HEK293 (cell line): ENCODE measurements around the gene ACVR1.

Experiments used
- CTCF ChIA-PET: fragments of 350-600 bp; formaldehyde crosslinking; extraction: SDS; loops from one replicate; lab custom pipeline; 2021; ENCODE audit warnings: antibody characterized with exemption; lab: Yijun Ruan, JAX
- POLR2A ChIA-PET: fragments of 300-600 bp; formaldehyde crosslinking; extraction: SDS; loops from one replicate; lab custom pipeline; 2020; ENCODE audit warnings: antibody characterized with exemption, inconsistent platforms; lab: Yijun Ruan, JAX
- H3K27ac ChIP-seq: fragments of 200-500 bp; sonication (Bioruptor generic); 2 replicates; pipeline ENCODE4 v1.5.1; 2014; ENCODE audit warnings: low read depth, low read length, control low read depth, inconsistent platforms; ENCODE audit errors: extremely low read depth
- H3K36me3 ChIP-seq, 2 experiments: fragments of 200-500 bp in 1 of 2; sonication (Bioruptor generic) in 1 of 2; 1 replicate in 1 of 2; 2 replicates in 1 of 2; pipeline ENCODE4 v1.5.1; 2014 to 2017; ENCODE audit warnings: inconsistent platforms in 2 of 2, low read length in 2 of 2; ENCODE audit not compliant: control insufficient read depth in 2 of 2, insufficient read depth in 1 of 2
- H3K4me1 ChIP-seq: fragments of 200-500 bp; sonication (Bioruptor generic); 2 replicates; pipeline ENCODE4 v1.5.1; 2014; ENCODE audit warnings: mild to moderate bottlenecking, low read length, inconsistent platforms; ENCODE audit not compliant: control insufficient read depth, insufficient read depth
- H3K4me3 ChIP-seq: 2 replicates; pipeline ENCODE4 v1.5.1; 2011; ENCODE audit warnings: low read depth, mild to moderate bottlenecking, control low read depth, low read length, moderate library complexity
- H3K9me3 ChIP-seq: fragments of 200-500 bp; sonication (Bioruptor generic); 2 replicates; pipeline ENCODE4 v1.5.1; 2014; ENCODE audit warnings: low read depth, low read length, inconsistent platforms; ENCODE audit not compliant: control insufficient read depth, insufficient read depth
- HIC1 ChIP-seq: fragments of 450-650 bp; formaldehyde crosslinking; IDR thresholded peaks from 2 replicates; pipeline ENCODE4 v1.5.1; 2016; ENCODE audit warnings: missing biosample characterization, missing genetic modification characterization
- HOXD13 ChIP-seq: sonication (generic); formaldehyde crosslinking; IDR thresholded peaks from 2 replicates; pipeline ENCODE4 v1.8.0; 2022; ENCODE audit warnings: missing genetic modification reagents, borderline replicate concordance
- TRIM28 ChIP-seq: IDR thresholded peaks from 2 replicates; pipeline ENCODE4 v1.6.1; 2011; ENCODE audit warnings: low read length, control low read depth, borderline replicate concordance
- YY1 ChIP-seq: fragments of 450-650 bp; formaldehyde crosslinking; IDR thresholded peaks from 2 replicates; pipeline ENCODE4 v1.5.1; 2018; ENCODE audit warnings: missing biosample characterization, missing genetic modification characterization
- ZBTB10 ChIP-seq: fragments of 450-650 bp; formaldehyde crosslinking; IDR thresholded peaks from 2 replicates; pipeline ENCODE4 v1.5.1; 2016; ENCODE audit warnings: missing biosample characterization, missing genetic modification characterization
- ZBTB17 ChIP-seq: fragments of 450-650 bp; formaldehyde crosslinking; IDR thresholded peaks from 2 replicates; pipeline ENCODE4 v1.5.1; 2016; ENCODE audit warnings: missing biosample characterization, missing genetic modification characterization
- ZBTB48 ChIP-seq: fragments of 450-650 bp; formaldehyde crosslinking; IDR thresholded peaks from 2 replicates; pipeline ENCODE4 v1.5.1; 2016; ENCODE audit warnings: missing biosample characterization, missing genetic modification characterization
- ZNF169 ChIP-seq: fragments of 450-650 bp; formaldehyde crosslinking; IDR thresholded peaks from 2 replicates; pipeline ENCODE4 v1.5.1; 2016; ENCODE audit warnings: missing biosample characterization, missing genetic modification characterization
- ZNF311 ChIP-seq: fragments of 450-650 bp; formaldehyde crosslinking; IDR thresholded peaks from 2 replicates; pipeline ENCODE4 v1.5.1; 2017; ENCODE audit warnings: missing biosample characterization, missing genetic modification characterization, borderline replicate concordance
- ZNF341 ChIP-seq: fragments of 450-650 bp; formaldehyde crosslinking; IDR thresholded peaks from 2 replicates; pipeline ENCODE4; 2016; ENCODE audit warnings: low read depth, missing biosample characterization, missing genetic modification characterization
- ZNF350 ChIP-seq: fragments of 450-650 bp; formaldehyde crosslinking; IDR thresholded peaks from 2 replicates; pipeline ENCODE4 v1.5.0; 2017; ENCODE audit warnings: missing biosample characterization, mild to moderate bottlenecking, missing genetic modification characterization
- ZNF394 ChIP-seq: fragments of 450-650 bp; formaldehyde crosslinking; IDR thresholded peaks from 2 replicates; pipeline ENCODE4 v1.5.1; 2016; ENCODE audit warnings: missing biosample characterization, missing genetic modification characterization, mild to moderate bottlenecking, moderate library complexity, borderline replicate concordance
- ZNF433 ChIP-seq: fragments of 450-650 bp; formaldehyde crosslinking; IDR thresholded peaks from 2 replicates; pipeline ENCODE4 v1.5.1; 2016; ENCODE audit warnings: missing biosample characterization, missing genetic modification characterization, low read depth
- ZNF48 ChIP-seq: fragments of 450-650 bp; formaldehyde crosslinking; IDR thresholded peaks from 2 replicates; pipeline ENCODE4 v1.5.1; 2016; ENCODE audit warnings: missing biosample characterization, missing genetic modification characterization
- ZNF621 ChIP-seq: fragments of 450-650 bp; formaldehyde crosslinking; IDR thresholded peaks from 2 replicates; pipeline ENCODE4 v1.5.1; 2017; ENCODE audit warnings: missing biosample characterization, missing genetic modification characterization
- ZNF639 ChIP-seq: fragments of 450-650 bp; formaldehyde crosslinking; IDR thresholded peaks from 2 replicates; pipeline ENCODE4 v1.5.1; 2016; ENCODE audit warnings: missing biosample characterization, missing genetic modification characterization
- ZNF654 ChIP-seq: fragments of 450-650 bp; formaldehyde crosslinking; IDR thresholded peaks from 2 replicates; pipeline ENCODE4 v1.5.1; 2016; ENCODE audit warnings: low read depth, missing biosample characterization, missing genetic modification characterization
- ZNF664 ChIP-seq: fragments of 450-650 bp; formaldehyde crosslinking; IDR thresholded peaks from 2 replicates; pipeline ENCODE4 v1.5.1; 2016; ENCODE audit warnings: missing biosample characterization, missing genetic modification characterization
- ZNF692 ChIP-seq: fragments of 450-650 bp; formaldehyde crosslinking; IDR thresholded peaks from 2 replicates; pipeline ENCODE4 v1.5.1; 2016; ENCODE audit warnings: missing biosample characterization, missing genetic modification characterization
- ZNF830 ChIP-seq: fragments of 450-650 bp; IDR thresholded peaks from 2 replicates; pipeline ENCODE4 v1.5.0; 2018; ENCODE audit warnings: missing biosample characterization, missing genetic modification characterization, low read depth, mild to moderate bottlenecking, moderate library complexity
- ZNF837 ChIP-seq: fragments of 450-650 bp; formaldehyde crosslinking; IDR thresholded peaks from 2 replicates; pipeline ENCODE4 v1.5.1; 2016; ENCODE audit warnings: missing biosample characterization, missing genetic modification characterization
- ZSCAN16 ChIP-seq: fragments of 450-650 bp; formaldehyde crosslinking; IDR thresholded peaks from 2 replicates; pipeline ENCODE4 v1.5.1; 2016; ENCODE audit warnings: missing biosample characterization, missing genetic modification characterization

Gene ACVR1

GRCh38 chr2:157922815-157923214 is 46.7 kb upstream of the ACVR1 start (continued):
- TF ChIP-seq ZNF664 (tag by site-specific recombination), result no peak
- TF ChIP-seq ZBTB17 (tag by site-specific recombination), result no peak
- TF ChIP-seq ZBTB48, result no peak
- no peak for TF ChIP-seq ZNF311 (tag by site-specific recombination)
- TF ChIP-seq ZSCAN16 (tag by site-specific recombination), result no peak
- no peak for TF ChIP-seq ZNF692 (tag by site-specific recombination)
- TF ChIP-seq ZNF394, result no peak
- TF ChIP-seq ZNF654 (tag by site-specific recombination), result no peak

- ChIA-PET POLR2A (no interaction called here), CTCF (no interaction called here)
- no peak overlapping the region for H3K4me3 ChIP-seq
- H3K27ac ChIP-seq, result no peak overlapping the region
- no peaks in the 10 kb centered on the region for H3K4me1 ChIP-seq
- H3K36me3 ChIP-seq, result no peaks in the 10 kb centered on the region
- TF ChIP-seq ZNF837 (tag by site-specific recombination), result no peak
- no peak for TF ChIP-seq ZBTB10 (tag by site-specific recombination)
- TF ChIP-seq ZNF341, result no peak
- TF ChIP-seq YY1, result no peak
- TF ChIP-seq HOXD13 (CRISPR knock-in tag), result no peak
- TF ChIP-seq ZNF433 (tag by site-specific recombination), result no peak
- TF ChIP-seq ZNF350, result no peak
- no peak for TF ChIP-seq TRIM28
- TF ChIP-seq ZNF639 (tag by site-specific recombination), result no peak
- no peak for TF ChIP-seq ZNF48
- no peak for TF ChIP-seq ZNF621 (tag by site-specific recombination)
- no peak for TF ChIP-seq ZNF169 (tag by site-specific recombination)
- H3K9me3 ChIP-seq, result no peaks in the 10 kb centered on the region
These were observed 46.2 kb upstream of the ACVR1 start for GRCh38 chr2:157922336-157922735.

- Histone ChIP-seq H3K4me3 (no peak overlapping the region), H3K9me3 (no peaks in the 10 kb centered on the region), H3K27ac (no peak overlapping the region), H3K36me3 (no peaks in the 10 kb centered on the region), H3K4me1 (no peaks in the 10 kb centered on the region)
- TF ChIP-seq HIC1 (tag by site-specific recombination) (no peak), ZNF830 (no peak)
- ChIA-PET CTCF (interaction anchor here (0.6 kb wide), 1 partner anchor 17 kb away, joined by 6 read pairs; no protein-coding TSS in a partner anchor), POLR2A (no interaction called here)
These were observed 44.6 kb upstream of the ACVR1 start for GRCh38 chr2:157920736-157921135.
